K562 (cell line): ENCODE results near the gene USP16. TPM values are rescaled to one million over a fixed set of nuclear protein-coding genes. Genes with fewer than 3 reads are reported as not detected.

Source experiments
- ARID1B ChIP-seq: fragments of 450-650 bp; IDR thresholded peaks from 2 replicates; pipeline ENCODE4 v1.6.1; 2016; ENCODE audit warnings: antibody characterized with exemption, mild to moderate bottlenecking, inconsistent platforms
- CREB1 ChIP-seq, 2 experiments: sonication (generic) in 1 of 2; formaldehyde crosslinking in 1 of 2; IDR thresholded peaks; 2 replicates each; pipeline versions ENCODE4 v1.6.1 to v1.8.0; 2012 to 2022; ENCODE audit warnings: inconsistent platforms in 1 of 2, mild to moderate bottlenecking in 1 of 2, missing genetic modification reagents in 1 of 2, moderate library complexity in 1 of 2
- DACH1 ChIP-seq: fragments of 450-650 bp; IDR thresholded peaks from 2 replicates; pipeline ENCODE4 v1.6.1; 2018; ENCODE audit not compliant: partially characterized antibody
- ETS2 ChIP-seq: IDR thresholded peaks from 2 replicates; pipeline ENCODE4 v1.6.1; 2016; ENCODE audit warnings: borderline replicate concordance, missing genetic modification characterization, mild to moderate bottlenecking, moderate library complexity, missing compliant biosample characterization; ENCODE audit not compliant: poor library complexity, severe bottlenecking
- HINFP ChIP-seq: fragments of 450-650 bp; conservative IDR thresholded peaks from 2 replicates; pipeline ENCODE4 v1.6.1; 2016; ENCODE audit warnings: missing genetic modification characterization, low read depth, mild to moderate bottlenecking, control low read depth, missing compliant biosample characterization
- KDM1A ChIP-seq, 2 experiments: fragments of 450-650 bp; IDR thresholded peaks; 2 replicates each; pipeline ENCODE4 v1.6.1; 2016; ENCODE audit warnings: mild to moderate bottlenecking in 2 of 2
- KLF13 ChIP-seq: fragments of 450-650 bp; IDR thresholded peaks from 2 replicates; pipeline ENCODE4 v1.6.1; 2016; ENCODE audit warnings: missing genetic modification characterization, low read depth, mild to moderate bottlenecking, missing compliant biosample characterization, moderate library complexity, borderline replicate concordance
- L3MBTL2 ChIP-seq: fragments of 450-650 bp; IDR thresholded peaks from 2 replicates; pipeline ENCODE4 v1.6.1; 2016; ENCODE audit warnings: mild to moderate bottlenecking, moderate library complexity
- MAZ ChIP-seq, 2 experiments: fragments of 450-650 bp in 1 of 2; sonication (generic) in 1 of 2; formaldehyde crosslinking; IDR thresholded peaks in 1 of 2; conservative IDR thresholded peaks in 1 of 2; 2 replicates each; pipeline versions ENCODE4 v1.4.0 to v1.5.0; 2020; ENCODE audit warnings: mild to moderate bottlenecking in 1 of 2, missing genetic modification reagents in 1 of 2
- MCM3 ChIP-seq: fragments of 450-650 bp; IDR thresholded peaks from 2 replicates; pipeline ENCODE4 v1.6.1; 2016
- MLX ChIP-seq, 2 experiments: fragments of 450-650 bp in 1 of 2; sonication (generic) in 1 of 2; formaldehyde crosslinking; conservative IDR thresholded peaks; 2 replicates each; pipeline versions ENCODE4 v1.4.0 to v1.8.1; 2020 to 2022; ENCODE audit warnings: mild to moderate bottlenecking in 1 of 2, missing genetic modification reagents in 1 of 2
- MYBL2 ChIP-seq, 2 experiments: fragments of 450-650 bp in 1 of 2; sonication (generic) in 1 of 2; formaldehyde crosslinking in 1 of 2; IDR thresholded peaks; 2 replicates each; pipeline versions ENCODE4 v1.6.1 to v1.8.1; 2017 to 2022; ENCODE audit warnings: borderline replicate concordance in 1 of 2, inconsistent platforms in 1 of 2, low read depth in 1 of 2, mild to moderate bottlenecking in 1 of 2, missing genetic modification reagents in 1 of 2, moderate library complexity in 1 of 2
- NCOA1 ChIP-seq: fragments of 450-650 bp; IDR thresholded peaks from 2 replicates; pipeline ENCODE4 v1.6.1; 2016; ENCODE audit warnings: low read depth
- PHB ChIP-seq: fragments of 250-450 bp; sonication (Bioruptor Pico); IDR thresholded peaks from 2 replicates; pipeline ENCODE4 v1.5.0; 2021
- PRPF4 ChIP-seq: fragments of 200-400 bp; formaldehyde crosslinking; IDR thresholded peaks from one replicate; pipeline ENCODE4 v1.6.1; 2017; ENCODE audit warnings: low read length, low read depth, mild to moderate bottlenecking; ENCODE audit not compliant: insufficient read depth, poor library complexity, severe bottlenecking
- PTTG1 ChIP-seq: fragments of 450-650 bp; IDR thresholded peaks from 2 replicates; pipeline ENCODE4 v1.6.1; 2016; ENCODE audit warnings: low read depth, mild to moderate bottlenecking, missing genetic modification characterization, missing compliant biosample characterization
- RAD21 ChIP-seq, 2 experiments: fragments of 250-450 bp in 1 of 2; fragments of 450-650 bp in 1 of 2; sonication (Bioruptor Pico) in 1 of 2; formaldehyde crosslinking in 1 of 2; IDR thresholded peaks in 1 of 2; conservative IDR thresholded peaks in 1 of 2; 2 replicates each; pipeline versions ENCODE4 v1.4.0 to v1.8.0; 2020 to 2022; ENCODE audit warnings: mild to moderate bottlenecking in 2 of 2, moderate library complexity in 1 of 2
- RBM25 ChIP-seq: fragments of 200-400 bp; formaldehyde crosslinking; IDR thresholded peaks from 2 replicates; pipeline ENCODE4 v1.6.1; 2018; ENCODE audit warnings: low read length, low read depth, moderate library complexity; ENCODE audit not compliant: severe bottlenecking
- SIN3A ChIP-seq, 2 experiments: fragments of 150-350 bp in 1 of 2; IDR thresholded peaks; 2 replicates each; pipeline ENCODE4 v1.6.1; 2011 to 2016; ENCODE audit warnings: borderline replicate concordance in 2 of 2, low read depth in 2 of 2, low read length in 2 of 2, mild to moderate bottlenecking in 2 of 2, moderate library complexity in 2 of 2; ENCODE audit not compliant: control insufficient read depth in 1 of 2
- SRSF3 ChIP-seq: fragments of 200-400 bp; formaldehyde crosslinking; IDR thresholded peaks from 2 replicates; pipeline ENCODE4 v1.6.1; 2016; ENCODE audit warnings: mild to moderate bottlenecking, low read length, moderate library complexity; ENCODE audit not compliant: insufficient read depth
- ZNF232 ChIP-seq: sonication (generic); formaldehyde crosslinking; IDR thresholded peaks from 2 replicates; pipeline ENCODE4 v1.8.0; 2022; ENCODE audit warnings: mild to moderate bottlenecking, missing genetic modification reagents
- ZNF431 ChIP-seq: sonication (generic); formaldehyde crosslinking; IDR thresholded peaks from 2 replicates; pipeline ENCODE4 v1.8.0; 2022; ENCODE audit warnings: mild to moderate bottlenecking, missing genetic modification reagents
- ZNF551 ChIP-seq: fragments of 250-450 bp; sonication (Bioruptor Pico); IDR thresholded peaks from 2 replicates; pipeline ENCODE4 v1.5.0; 2021; ENCODE audit warnings: mild to moderate bottlenecking, moderate library complexity
- ZNF583 ChIP-seq: fragments of 250-450 bp; sonication (Bioruptor Pico); IDR thresholded peaks from 2 replicates; pipeline ENCODE4 v1.4.0; 2020
- ZNF79 ChIP-seq: fragments of 250-450 bp; sonication (Bioruptor Pico); IDR thresholded peaks from 2 replicates; pipeline ENCODE4 v1.4.0; 2020; ENCODE audit warnings: low read depth, mild to moderate bottlenecking, moderate library complexity
- polyA plus RNA-seq, 8 experiments: library from polyadenylated mRNA; depleted of rRNA in 4 of 8; stranded (reverse) in 5 of 8; unstranded in 3 of 8; fragments of >200 nt; fragmentation: Nextera tagmentation in 2 of 8; fragmentation: Illumina TruSeq in 1 of 8; extraction: Ambion mirVana in 2 of 8; extraction: Trizol in 1 of 8; gene quantifications; 2 replicates each; pipeline versions ENCODE4 v1.2.1 to v1.2.3, GENCODE V29; 2011 to 2014; ENCODE audit warnings: inconsistent platforms in 1 of 8, missing spikeins in 1 of 8
- total RNA-seq, 7 experiments: library from RNA; depleted of rRNA in 6 of 7; stranded (reverse); fragments of >200 nt in 6 of 7; fragmentation: Illumina TruSeq in 2 of 7; extraction: Trizol in 2 of 7; gene quantifications; 2 replicates each; pipeline versions ENCODE4 v1.2.1 to v1.2.3, GENCODE V29; 2011 to 2021; ENCODE audit warnings: low replicate concordance in 1 of 7

USP16 gene
- total and polyA plus RNA-seq, 9 of the 15 experiments (the other 6 are each of a cell fraction or from before 2014, with no cell fraction given) = 38.4 to 90.9 (median 62.8) TPM

GRCh38 chr21:28992526-28993292 lies 31.8 kb upstream of the USP16 start, which contains the start of gene LTN1 (continued):
- no peak; a peak in 1 of 4 replicates for TF ChIP-seq RAD21 (CRISPR knock-in tag; conservative IDR thresholded peaks at IDR 0.05 in 1 of 2, IDR thresholded peaks at IDR 0.05 in 1 of 2)
- TF ChIP-seq CREB1 (IDR thresholded peaks at IDR 0.05) = peak; percentile 93
- peak; percentile 94 for TF ChIP-seq CREB1 (CRISPR knock-in tag; IDR thresholded peaks at IDR 0.05)
- peak; percentile 99 for TF ChIP-seq NCOA1
- no peak for TF ChIP-seq ZNF232 (CRISPR knock-in tag)
- 0 out of 2 replicates have a peak, but pooled peaks have one; percentile 13 for TF ChIP-seq ZNF79 (CRISPR knock-in tag)
- no peak; the same call in 1 of the 2 replicates for TF ChIP-seq MYBL2 (IDR thresholded peaks at IDR 0.05; ENCODE audit: low read depth)
- TF ChIP-seq MYBL2 (CRISPR knock-in tag; IDR thresholded peaks at IDR 0.05; ENCODE audit: borderline replicate concordance) = no peak
- TF ChIP-seq MLX (CRISPR knock-in tag; conservative IDR thresholded peaks at IDR 0.05) = 0 out of 4 replicates have a peak, but pooled peaks have one; percentile 10 to 23
- TF ChIP-seq ETS2 (tag) = no peak
- TF ChIP-seq KDM1A (IDR thresholded peaks at IDR 0.05) = no peak
- TF ChIP-seq ZNF551 (CRISPR knock-in tag) = no peak
- peak; percentile 65 for TF ChIP-seq L3MBTL2
- no peak for TF ChIP-seq SRSF3
- peak; percentile 86; the same call in 1 of the 2 replicates for TF ChIP-seq PHB
- no peak for TF ChIP-seq ZNF583
- no peak for TF ChIP-seq HINFP (tag)
- TF ChIP-seq ZNF431 = no peak
- TF ChIP-seq PTTG1 (tag) = no peak
- TF ChIP-seq KLF13 = peak; percentile 61
- TF ChIP-seq SIN3A (IDR thresholded peaks at IDR 0.05; ENCODE audit: borderline replicate concordance in 2 of 2, control insufficient read depth in 1 of 2, low read depth in 2 of 2, low read length in 2 of 2) = peak; percentile 95 to 98; a peak in 3 of 4 replicates
- TF ChIP-seq ARID1B = peak; percentile 6; the same call in 1 of the 2 replicates
- no peak for TF ChIP-seq MCM3
- peak; percentile 73 to 81; a peak in 3 of 4 replicates for TF ChIP-seq MAZ (CRISPR knock-in tag; conservative IDR thresholded peaks at IDR 0.05 in 1 of 2, IDR thresholded peaks at IDR 0.05 in 1 of 2)
- peak; percentile 89 for TF ChIP-seq RBM25
- TF ChIP-seq DACH1 = peak; percentile 60
- no peak for TF ChIP-seq PRPF4
